HCEC 1CT (cell line): ENCODE measurements around the gene ADSL.
"Not testable (repeated sequence)": the region's sequence is repeated elsewhere in the genome, so short reads cannot be mapped to it uniquely, and the experiment has no call there.

Experiments used
- DNase-seq: peaks from one replicate; pipeline ENCODE4 v3.0.0-alpha.2; 2017

ADSL gene

GRCh38 chr22:40346185-40347118 lies at the start of gene ADSL:
Gene ADSL, plus strand, starts transcription at chr22:40346500. Its CDS starts 59 bp downstream, at chr22:40346559.
- peak; percentile 83 for DNase-seq

GRCh38 chr22:40300316-40300715 lies 46.0 kb upstream of the ADSL start:
- no peak for DNase-seq

- DNase-seq = no peak
These were observed 45.2 kb upstream of the ADSL start for GRCh38 chr22:40300884-40301672.

- DNase-seq = no peak
These were observed 44.2 kb upstream of the ADSL start for GRCh38 chr22:40302149-40302548.

GRCh38 chr22:40305625-40306024 lies 40.7 kb upstream of the ADSL start:
- no peak for DNase-seq

DNA sequence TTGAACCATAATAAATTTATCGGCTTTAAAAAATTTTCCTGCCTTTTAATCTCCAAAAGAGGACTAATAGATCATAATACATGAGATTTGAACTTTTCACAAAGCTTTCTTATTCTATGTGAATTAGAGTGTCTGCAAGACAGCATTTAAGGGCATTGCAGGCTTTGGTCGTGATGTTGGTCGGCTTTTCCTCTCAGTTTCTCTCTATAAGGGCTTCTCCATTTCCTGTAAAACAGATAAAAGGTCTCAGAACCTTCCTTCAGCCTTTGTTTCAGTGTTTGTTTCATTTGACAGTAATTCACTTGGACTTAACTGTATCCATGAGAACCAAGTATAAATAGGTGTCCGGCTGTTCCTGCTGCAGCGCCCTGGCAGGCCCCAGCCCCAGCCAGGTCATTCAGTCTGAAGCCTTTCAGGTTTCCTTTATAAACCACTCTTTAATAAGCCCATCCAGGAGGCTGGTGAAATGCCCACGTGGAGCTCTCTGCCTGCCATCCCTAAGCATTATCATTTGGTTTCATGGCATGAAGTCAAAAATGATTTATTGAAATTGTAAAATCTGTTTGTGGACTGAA lies 37.2 kb upstream of the ADSL start:
- DNase-seq = no peak

DNA sequence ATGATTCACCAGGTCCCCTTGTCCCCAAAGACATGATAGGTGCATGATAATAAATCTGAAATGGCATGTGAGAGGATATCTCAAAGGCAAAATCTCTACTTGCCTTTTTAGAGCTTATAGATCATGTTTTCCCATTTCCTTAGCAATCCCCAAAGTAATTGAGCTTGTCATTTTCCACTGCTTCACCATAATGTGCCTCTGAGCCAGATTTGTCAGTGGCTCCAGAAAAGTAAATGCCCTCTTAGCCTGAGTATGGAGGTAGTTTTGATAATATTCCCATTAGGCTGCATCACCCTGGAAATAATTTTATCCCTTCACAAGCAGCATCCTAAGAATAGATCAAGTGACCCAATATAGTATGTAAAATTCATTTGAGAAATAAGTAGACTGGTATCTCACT lies 36.7 kb upstream of the ADSL start:
- DNase-seq = no peak

- peak; percentile 72 for DNase-seq
These were observed 36.1 kb upstream of the ADSL start for GRCh38 chr22:40310081-40310767.

DNA sequence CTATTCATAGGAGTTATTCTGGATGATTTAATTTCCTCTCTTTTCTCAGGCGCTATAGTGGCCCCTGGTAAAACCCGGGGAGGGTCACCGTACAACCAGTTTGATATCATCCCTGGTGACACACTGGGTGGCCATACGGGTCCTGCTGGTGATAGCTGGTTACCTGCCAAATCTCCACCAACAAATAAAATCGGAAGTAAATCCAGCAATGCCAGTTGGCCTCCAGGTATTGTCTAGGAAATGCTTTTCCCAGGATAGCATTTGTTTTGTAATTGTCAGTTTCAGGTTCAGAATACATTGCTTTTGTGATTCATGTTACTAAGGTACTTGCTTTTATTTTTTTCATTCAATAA lies 35.6 kb upstream of the ADSL start:
- no peak for DNase-seq

DNA sequence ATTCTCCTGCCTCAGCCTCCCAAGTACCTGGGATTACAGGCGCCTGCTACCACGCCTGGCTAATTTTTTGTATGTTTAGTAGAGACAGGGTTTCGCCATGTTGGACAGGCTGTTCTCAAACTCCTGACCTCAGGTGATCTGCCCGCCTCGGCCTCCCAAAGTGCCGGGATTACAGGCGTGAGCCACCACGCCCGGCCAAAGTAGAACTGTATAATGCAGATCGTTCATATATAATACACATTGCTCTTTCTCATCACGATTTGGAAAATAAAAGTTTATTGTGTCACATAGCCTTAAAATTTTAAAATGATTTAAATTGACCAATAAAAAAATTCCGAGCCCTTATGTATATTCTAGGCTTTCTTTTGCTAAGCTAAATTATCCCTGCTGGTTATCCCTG lies 34.7 kb upstream of the ADSL start:
- DNase-seq = not testable (repeated sequence)

GRCh38 chr22:40312050-40312449 lies 34.2 kb upstream of the ADSL start:
- DNase-seq = no peak

DNA sequence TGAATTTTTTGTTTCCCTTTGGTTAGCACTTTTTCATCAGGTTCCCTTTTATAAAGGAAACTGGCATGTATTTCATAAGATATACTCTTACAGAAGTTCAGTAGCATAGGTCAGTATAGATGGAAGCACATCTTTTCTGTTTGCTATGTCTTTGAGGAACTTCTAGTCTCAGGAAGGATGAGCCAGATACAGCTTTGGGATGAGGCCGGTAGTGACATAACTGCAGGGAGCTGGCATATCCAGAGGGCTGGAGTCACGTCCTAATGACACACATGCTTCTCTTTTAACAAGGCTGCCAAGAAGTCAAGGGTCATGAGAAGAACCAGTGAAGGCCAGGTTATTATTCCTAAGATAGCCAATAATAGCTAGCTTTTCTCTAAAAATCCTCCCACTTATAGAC lies 33.3 kb upstream of the ADSL start:
- DNase-seq = no peak

DNA sequence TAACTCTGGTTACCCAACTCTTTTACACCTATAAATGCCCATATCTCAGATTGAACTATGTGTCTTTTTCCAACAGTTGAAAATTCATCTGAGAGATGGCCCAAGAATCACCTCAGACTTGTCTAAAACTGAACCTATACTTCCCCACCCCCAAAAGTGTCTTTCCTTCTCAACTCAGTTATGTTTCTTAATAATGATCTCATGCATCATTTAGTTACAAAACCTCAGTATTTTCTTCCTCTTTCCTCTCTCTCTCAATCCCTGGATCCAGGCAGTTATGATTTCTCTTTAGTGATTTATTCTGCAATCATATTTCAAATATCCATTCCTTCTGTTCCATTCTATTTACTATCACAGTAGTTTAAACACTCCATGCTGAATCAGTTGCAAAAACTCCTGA lies 32.3 kb upstream of the ADSL start:
- DNase-seq = no peak

DNA sequence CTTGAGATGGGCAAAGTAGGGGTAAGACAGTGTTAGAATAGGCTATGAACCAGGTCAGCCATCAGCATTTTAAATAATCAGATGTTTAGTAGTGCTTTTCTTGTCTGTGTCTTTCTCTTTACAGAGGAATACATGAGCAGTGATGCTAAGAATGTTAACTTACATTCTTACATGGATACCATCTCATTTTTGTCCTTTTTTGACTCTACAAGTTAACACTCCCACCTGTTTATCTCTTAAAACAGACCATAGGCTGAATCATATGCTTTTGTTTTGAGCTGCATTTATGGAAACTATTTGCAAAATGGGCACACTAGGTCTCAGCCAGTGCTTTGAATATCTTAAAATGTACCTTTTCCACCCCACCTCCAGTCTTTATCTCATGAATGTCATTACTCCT lies 25.6 kb upstream of the ADSL start:
- DNase-seq = no peak

DNA sequence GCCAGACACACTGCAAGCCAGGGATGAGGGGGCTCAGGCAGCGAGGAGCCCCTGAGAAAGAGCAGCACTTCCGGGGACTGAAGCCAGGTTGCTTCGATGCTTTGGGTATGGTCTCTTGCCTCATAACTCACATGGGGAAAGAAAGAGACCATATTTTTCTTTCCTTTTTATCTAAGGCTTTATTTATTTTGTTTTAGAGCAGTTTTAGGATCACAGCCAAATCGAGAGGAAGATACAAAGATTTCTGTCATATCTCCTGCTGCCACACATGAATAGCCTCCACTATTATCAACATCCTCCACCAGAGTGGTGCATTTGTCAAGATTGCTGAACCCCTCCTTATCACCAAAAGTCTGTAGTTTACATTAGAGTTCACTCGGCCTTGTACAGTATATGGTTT lies 24.3 kb upstream of the ADSL start:
- no peak for DNase-seq

DNA sequence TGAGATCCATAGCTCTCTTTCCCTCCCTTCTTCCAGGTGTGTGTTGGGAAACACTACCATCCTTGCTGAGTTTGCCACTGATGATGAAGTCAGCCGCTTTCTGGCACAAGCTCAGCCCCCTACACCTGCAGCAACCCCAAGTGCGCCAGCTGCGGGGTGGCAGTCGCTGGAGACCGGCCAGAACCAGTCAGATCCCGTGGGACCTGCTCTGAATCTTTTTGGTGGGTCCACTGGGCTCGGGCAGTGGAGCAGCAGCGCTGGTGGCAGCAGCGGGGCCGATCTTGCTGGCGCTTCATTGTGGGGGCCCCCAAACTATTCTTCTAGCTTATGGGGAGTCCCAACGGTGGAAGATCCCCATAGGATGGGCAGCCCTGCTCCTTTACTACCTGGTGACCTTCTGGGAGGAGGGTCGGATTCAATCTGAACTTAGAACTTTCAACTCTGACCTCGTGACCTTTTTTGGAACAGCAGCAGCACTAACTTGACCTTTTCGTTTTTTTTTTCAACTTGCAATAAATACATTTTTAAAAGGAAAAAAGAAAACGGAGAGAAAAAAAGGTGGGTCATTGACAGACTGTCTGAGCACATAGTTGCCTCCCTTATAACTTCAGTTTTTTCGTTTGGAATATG lies 23.4 kb upstream of the ADSL start:
- DNase-seq = no peak

DNA sequence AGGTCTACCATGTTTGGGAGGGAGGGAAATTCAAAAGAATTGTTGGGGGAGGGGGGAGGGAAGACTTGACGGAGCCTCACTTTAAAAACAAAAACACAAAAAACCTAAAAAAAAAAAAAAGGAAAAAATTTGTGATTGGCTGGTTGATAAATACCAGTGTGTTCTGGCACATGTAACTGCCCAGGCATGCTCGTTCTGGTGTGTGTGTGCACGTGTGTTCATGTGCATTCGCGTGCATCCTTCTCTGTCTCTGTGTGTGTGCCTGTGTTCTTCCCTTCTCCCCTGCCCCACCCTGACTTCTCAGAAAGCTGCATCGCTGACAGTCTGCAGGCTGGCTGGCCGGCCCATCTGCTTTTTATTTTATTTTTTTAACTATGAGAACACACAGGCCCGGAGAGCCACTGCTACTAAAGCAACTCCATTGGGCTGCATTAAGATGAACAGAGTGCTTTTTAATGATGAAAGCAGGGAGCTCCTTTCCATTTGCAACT lies 22.6 kb upstream of the ADSL start:
- no peak for DNase-seq

- DNase-seq = no peak
These were observed 21.6 kb upstream of the ADSL start for GRCh38 chr22:40324468-40325305.

GRCh38 chr22:40325315-40325714 lies 21.0 kb upstream of the ADSL start:
- no peak for DNase-seq

- DNase-seq = peak; percentile 11
These were observed 19.2 kb upstream of the ADSL start for GRCh38 chr22:40326905-40327735.
